ENCODE data around the gene FLG2.
"Not testable (repeated sequence)": the region's sequence is repeated elsewhere in the genome, so short reads cannot be mapped to it uniquely, and the experiment has no call there.

The FLG2 gene

DNA sequence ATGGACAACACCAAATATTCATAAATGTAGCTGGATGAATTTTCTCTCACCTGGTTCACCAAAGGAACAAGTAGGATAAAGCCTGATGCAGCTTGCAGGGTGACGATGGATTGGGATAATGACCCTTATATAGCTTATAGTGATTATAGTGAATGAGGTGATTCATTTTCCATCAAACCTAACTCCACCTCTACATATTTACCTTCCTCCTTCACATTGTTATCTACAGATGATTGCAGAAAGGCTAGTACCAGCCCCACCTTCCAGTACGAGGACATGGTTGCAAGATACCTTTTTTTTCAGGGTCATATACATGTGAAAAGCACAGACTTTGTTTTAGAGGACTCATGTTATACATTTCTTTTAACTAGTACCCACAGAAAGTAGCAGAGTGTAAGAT, at the start of gene FLG2:
FLG2 (minus strand) TSS at position 101 of the 400 bp plus-strand sequence. CDS start 1,122 bp downstream, outside the sequence.
- no peak for DNase-seq

DNA sequence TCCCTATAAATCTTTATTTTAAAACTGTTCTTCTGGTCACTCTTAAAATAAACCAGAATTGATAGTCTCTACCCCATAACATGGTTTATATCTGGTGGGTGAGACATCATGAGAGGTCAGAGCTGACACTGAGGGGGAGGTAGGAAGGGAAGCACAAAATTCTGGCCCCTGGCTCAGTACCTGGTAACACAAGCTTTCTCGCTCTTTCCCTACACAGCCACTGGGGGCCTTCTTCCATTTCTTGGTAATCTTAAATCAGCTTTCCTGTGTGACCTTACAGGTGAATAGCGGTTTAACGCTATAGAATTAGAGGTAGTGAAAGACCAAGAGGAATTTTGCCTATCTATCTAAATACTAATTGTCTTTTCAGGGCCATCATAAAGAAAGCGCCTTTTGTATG, 48.9 kb upstream of the FLG2 start:
- no peak for DNase-seq

DNA sequence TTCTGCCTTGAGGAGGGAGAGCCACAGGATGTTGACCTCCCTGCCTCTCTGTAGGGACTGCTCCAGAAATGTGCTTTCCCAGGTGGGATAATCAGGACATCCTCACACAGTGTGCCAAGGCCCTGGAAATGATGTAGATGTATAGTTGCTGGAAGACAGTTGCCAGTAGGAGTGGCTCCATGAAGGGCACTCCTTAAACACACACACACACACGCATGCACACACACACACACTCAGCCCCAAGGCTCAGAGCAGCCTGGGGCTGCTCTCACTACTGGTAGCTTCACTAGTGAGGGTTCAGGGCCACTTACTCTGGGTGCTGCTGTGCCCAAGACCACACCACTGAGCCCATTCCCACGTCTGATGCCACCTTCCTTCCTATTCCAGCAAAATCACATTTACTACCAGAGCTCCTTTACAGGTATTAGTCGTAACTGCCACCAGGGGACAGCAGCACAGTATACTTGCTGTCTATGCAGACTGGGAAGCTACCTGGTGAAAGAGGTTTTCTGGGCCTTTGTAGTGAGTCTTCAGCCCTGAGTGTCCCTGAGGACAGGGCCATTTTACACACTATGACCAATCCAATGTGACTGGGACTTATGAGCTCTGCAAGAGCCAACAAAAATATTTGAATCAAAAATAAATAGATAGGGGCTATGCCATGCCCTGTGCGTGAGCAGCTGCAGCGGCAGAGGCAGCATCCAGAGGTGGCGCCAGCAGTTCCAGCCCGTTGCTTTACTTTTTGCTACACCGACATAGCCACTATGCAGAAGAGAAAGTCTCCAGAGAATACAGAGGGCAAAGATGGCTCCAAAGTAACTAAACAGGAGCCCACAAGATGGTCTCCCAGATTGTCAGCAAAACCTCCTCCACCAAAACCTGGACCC, 39.2 kb upstream of the FLG2 start:
- peak; percentile 13 to 20 for DNase-seq

GRCh38 chr1:152397474-152397873, 37.7 kb upstream of the FLG2 start:
- no peak for DNase-seq

- DNase-seq = no peak
Measured at GRCh38 chr1:152394151-152394550, 34.3 kb upstream of the FLG2 start.

- DNase-seq = no peak
Measured at GRCh38 chr1:152392909-152393308, 33.1 kb upstream of the FLG2 start.

DNA sequence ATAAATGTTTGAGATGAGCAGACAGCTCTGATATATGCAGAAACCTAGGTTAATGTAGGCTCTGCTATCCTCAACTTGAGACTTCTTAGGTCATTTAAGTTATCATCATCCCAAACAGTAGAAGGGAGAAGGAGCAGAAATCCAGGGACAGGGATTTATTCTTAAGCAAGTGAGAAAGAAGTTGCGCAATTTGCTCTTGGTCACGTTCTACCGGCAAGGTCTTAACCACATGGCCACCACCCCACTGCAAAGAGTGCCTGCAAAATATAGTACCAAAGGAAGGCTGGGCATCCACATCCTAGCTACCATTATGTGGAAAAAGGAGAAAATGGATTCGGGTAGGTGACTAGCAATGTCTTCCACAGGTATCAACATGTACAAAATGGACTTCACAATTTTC, 29.1 kb upstream of the FLG2 start:
- no peak for DNase-seq

DNA sequence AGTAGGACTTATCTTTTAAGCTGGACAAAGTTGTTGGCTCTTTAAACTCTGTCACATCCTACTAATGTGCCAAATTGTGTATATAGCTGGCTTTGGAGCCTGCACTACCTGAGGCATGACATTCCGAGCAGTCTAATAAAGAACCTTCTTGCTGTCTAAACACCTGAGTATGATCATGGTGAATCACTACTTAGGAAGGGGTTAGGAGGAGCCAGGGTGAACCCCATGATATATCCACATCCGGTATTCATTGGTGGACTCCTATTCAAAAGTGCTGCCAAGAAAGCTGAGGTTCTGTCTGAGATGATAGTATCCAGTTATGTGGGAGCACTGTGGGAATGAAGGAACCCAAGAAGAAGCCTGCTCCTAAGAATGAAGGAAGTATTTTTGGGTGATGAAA, 27.1 kb upstream of the FLG2 start:
- DNase-seq = no peak

DNA sequence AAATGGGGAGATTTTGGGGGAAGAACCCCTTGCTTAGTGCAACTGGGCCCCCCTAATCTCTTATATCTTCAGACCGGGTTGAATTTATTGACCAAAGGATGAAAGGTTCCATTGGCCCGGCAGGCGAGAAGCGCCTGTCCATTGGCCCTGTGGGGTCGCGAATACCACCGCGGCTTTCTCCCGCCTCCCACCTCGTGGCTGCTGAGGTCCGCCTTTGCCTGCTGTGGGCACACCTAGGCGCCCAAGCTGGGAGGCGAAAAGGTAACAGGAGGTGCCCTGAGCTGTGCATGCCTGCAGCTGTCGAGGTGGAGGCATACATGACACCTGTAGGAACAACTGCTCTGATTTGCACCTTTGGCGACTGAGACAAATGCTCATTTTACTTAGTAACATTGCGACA, 21.1 kb upstream of the FLG2 start:
- DNase-seq = no peak

DNA sequence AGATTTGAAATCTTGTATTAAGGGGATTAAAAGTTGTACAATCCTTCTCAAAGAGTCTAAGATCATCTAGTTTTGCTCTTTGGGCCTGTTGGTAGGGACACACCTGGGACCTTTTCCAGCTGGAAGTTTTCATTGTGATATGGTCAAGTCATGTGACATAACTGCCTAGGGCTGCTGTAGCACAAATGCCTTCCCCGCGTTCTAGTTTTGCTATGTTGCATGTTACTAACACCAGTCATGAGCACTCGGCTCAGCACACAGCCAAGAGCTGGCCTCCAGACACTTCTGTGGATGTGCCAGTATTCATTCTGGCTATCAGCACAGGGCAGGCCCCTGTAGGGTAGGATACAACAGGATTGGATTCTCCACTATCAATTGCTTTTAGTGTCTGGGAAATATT, 14.6 kb upstream of the FLG2 start:
- no peak for DNase-seq

- DNase-seq = no peak
Measured at GRCh38 chr1:152372672-152373071, 12.9 kb upstream of the FLG2 start.

GRCh38 chr1:152367436-152367835, 7.6 kb upstream of the FLG2 start:
- DNase-seq = no peak

GRCh38 chr1:152356736-152357135, 3.1 kb downstream of the FLG2 start:
- no peak for DNase-seq

GRCh38 chr1:152349611-152350010, 10.2 kb downstream of the FLG2 start:
- DNase-seq = no peak

GRCh38 chr1:152348447-152348846, 11.4 kb downstream of the FLG2 start:
- no peak for DNase-seq

GRCh38 chr1:152347116-152347728, 12.6 kb downstream of the FLG2 start:
- peak; percentile 8 to 42 for DNase-seq

GRCh38 chr1:152344438-152344837, 15.4 kb downstream of the FLG2 start:
- DNase-seq = no peak

GRCh38 chr1:152343006-152343405, 16.8 kb downstream of the FLG2 start:
- no peak for DNase-seq

- no peak for DNase-seq
Measured at GRCh38 chr1:152335399-152335798, 24.4 kb downstream of the FLG2 start.

- no peak for DNase-seq
Measured at GRCh38 chr1:152328801-152329391, 30.9 kb downstream of the FLG2 start.

DNA sequence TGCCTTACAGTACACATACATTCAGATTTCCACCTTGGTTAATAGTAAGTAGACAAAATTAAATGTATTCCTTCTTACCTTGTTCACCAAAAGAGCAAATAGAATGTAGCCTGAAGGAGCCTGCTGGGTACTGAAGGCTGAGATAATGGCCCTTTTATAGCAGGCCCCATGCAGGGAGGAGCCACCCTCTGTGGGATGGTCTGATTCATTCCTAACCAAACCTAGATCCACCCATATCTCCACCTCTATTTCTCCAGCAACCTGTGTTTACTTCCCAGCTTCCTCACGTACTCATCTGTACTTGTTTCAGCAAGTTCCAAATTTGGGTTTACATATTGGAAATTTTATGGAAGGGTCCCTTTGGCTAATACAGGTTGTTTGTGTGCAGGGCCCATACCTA, 34.7 kb downstream of the FLG2 start, which contains the start of gene FLG:
FLG (minus strand) TSS at position 129 of the 400 bp plus-strand sequence. CDS start 9,783 bp downstream, outside the sequence.
- DNase-seq = no peak

DNA sequence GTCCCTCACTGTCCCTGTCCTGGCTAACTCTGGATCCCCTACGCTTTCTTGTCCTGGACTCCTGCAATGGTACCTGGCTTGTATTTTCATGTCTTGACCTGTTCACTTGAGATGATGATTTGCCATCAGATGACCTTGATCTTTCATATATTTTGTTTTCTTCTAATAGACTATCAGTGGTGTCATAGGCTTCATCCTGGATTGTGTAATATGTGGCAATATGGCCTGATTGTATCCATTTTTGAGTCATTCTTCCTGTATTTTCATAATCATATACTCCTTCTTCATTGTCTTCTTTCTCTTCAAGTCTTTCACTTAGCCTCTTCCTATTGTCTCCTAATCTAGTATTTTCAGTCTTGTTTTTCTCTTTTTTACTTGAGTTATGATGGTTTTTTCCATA, 45.8 kb downstream of the FLG2 start:
- no peak for DNase-seq

- no peak for DNase-seq
Measured at GRCh38 chr1:152313319-152313801, 46.4 kb downstream of the FLG2 start.

- DNase-seq = not testable (repeated sequence)
Measured at GRCh38 chr1:152312169-152312568, 47.6 kb downstream of the FLG2 start.

Data from activated CD4-positive, alpha-beta T cell treated with anti-CD3 and anti-CD28 coated beads, Interleukin-2, amount 50 U/mL, for 48 hours (primary cell).